Activated CD8-positive, alpha-beta memory T cell treated with anti-CD3 and anti-CD28 coated beads, Interleukin-2, amount 10 ng/mL, durations not matched to agents 7 days and 5 days (primary cell): ENCODE data around the gene PA2G4. TPM values are rescaled to one million over a fixed set of nuclear protein-coding genes. Genes with fewer than 3 reads are reported as not detected.
A peak's percentile ranks its signal among the peaks of the same experiment; 100 is the strongest.

Experiments
- ATAC-seq: fragments of 150-1000 bp; cut with Tn5 transposase; one replicate; pipeline ENCODE4 v1.10.0; 2021; ENCODE audit warnings: moderate library complexity
- CTCF ChIA-PET: fragments of 350-600 bp; sonication (Branson Sonifier 250); formaldehyde crosslinking; loops from one replicate; lab custom pipeline; 2021; ENCODE audit warnings: antibody characterized with exemption; lab: Charles Lee
- DNase-seq: peaks from one replicate; pipeline ENCODE4 v3.0.0-alpha.2; 2020
- H3K27ac Mint-ChIP-seq: one replicate; pipeline ENCODE4 v1.8.0; 2021; ENCODE audit warnings: mild to moderate bottlenecking, mixed read lengths
- H3K27me3 Mint-ChIP-seq: one replicate; pipeline ENCODE4 v1.8.0; 2021; ENCODE audit warnings: mixed read lengths
- H3K36me3 Mint-ChIP-seq: one replicate; pipeline ENCODE4 v1.8.0; 2021; ENCODE audit warnings: mild to moderate bottlenecking, mixed read lengths
- H3K4me1 Mint-ChIP-seq: one replicate; pipeline ENCODE4 v1.8.0; 2021; ENCODE audit warnings: mixed read lengths
- H3K4me3 Mint-ChIP-seq: one replicate; pipeline ENCODE4 v1.8.0; 2021; ENCODE audit warnings: mild to moderate bottlenecking, moderate library complexity, mixed read lengths
- H3K9me3 Mint-ChIP-seq: one replicate; pipeline ENCODE4 v1.8.0; 2022; ENCODE audit warnings: low read depth, mixed read lengths
- total RNA-seq, 2 experiments: library from RNA; stranded (reverse); gene quantifications; one replicate each; pipeline ENCODE4 v1.2.3, GENCODE V29; 2021

PA2G4 gene
- total RNA-seq, 2 experiments from 2014 or later = 293 to 364 TPM

DNA sequence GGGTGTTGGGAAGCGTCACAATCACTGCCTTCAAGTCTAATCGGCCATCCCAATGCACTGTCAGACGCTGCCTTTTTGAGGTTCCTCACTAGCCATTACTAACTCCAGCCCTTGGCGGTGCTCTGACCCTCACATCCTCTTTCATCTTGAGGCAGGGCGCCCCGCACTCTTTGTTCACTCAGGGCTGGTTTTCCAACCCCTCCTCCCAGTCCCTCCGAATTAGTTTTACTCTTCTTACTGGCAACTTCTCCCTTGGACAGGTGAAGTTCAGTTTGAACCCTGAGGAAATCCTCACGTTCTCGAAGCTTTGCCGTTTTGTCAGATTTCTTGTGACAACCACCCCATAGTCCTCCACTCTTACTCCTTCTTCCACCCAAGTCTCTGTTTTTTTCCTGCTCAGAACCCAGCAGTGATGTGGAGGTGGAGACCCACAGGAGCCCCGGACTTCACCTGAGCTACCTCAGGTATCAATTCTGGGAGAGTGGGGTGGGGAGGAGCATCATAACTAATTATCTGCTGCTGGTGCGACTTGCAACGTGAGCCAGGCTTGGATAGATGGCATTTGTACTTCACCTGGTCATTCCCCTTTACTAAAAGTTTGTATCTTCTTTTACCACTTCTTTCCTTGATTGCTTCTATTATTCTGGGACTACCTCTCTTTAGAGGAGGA lies 14.5 kb downstream of the PA2G4 start:
- no peaks in the 10 kb centered on the region for H3K9me3 Mint-ChIP-seq
- H3K36me3 Mint-ChIP-seq = peaks cover 18% of the 10 kb centered on the region
- no peak for ATAC-seq
- CTCF ChIA-PET = interaction anchor here (0.7 to 5.5 kb wide), 40 partner anchors 9 to 518 kb away, joined by 3 to 154 read pairs (median 4); partner anchors contain the start of genes ANKRD52, DNAJC14, ERBB3 and ESYT1
- H3K27ac Mint-ChIP-seq = peak overlapping the region; percentile 98
- no peak for DNase-seq
- H3K27me3 Mint-ChIP-seq = no peaks in the 10 kb centered on the region
- peaks cover 35% of the 10 kb centered on the region for H3K4me1 Mint-ChIP-seq
- H3K4me3 Mint-ChIP-seq = peak overlapping the region; percentile 98

DNA sequence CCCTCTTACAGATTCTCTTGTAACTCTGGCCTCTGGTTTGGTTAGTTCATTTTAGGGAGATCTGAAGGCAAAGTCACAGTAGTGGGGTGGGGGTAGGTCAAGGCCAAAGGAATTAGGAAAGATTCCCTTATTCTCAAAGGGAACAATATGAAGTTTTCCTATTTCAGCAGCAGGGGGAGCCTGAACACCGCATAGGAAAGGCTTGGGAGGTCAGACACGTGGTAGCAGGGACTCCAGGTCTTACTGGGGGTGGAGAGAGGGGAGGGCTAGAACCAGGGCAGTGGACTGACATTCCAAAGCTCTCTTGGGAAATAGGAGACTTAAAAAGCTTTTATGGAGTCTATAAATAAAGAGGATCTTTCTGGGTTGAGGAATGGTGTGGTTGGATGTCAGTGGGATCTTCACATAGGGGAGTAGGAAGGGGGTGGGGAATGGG lies 15.0 kb downstream of the PA2G4 start:
- Mint-ChIP-seq H3K9me3 (no peaks in the 10 kb centered on the region), H3K4me3 (peak overlapping the region; percentile 98), H3K4me1 (peaks cover 41% of the 10 kb centered on the region), H3K36me3 (peaks cover 15% of the 10 kb centered on the region), H3K27me3 (no peaks in the 10 kb centered on the region), H3K27ac (peak overlapping the region; percentile 98)
- DNase-seq = peak; percentile 76
- CTCF ChIA-PET = interaction anchor here (0.7 to 5.5 kb wide), 27 partner anchors 8 to 383 kb away, joined by 3 to 154 read pairs (median 6); partner anchors contain the start of genes ANKRD52, COQ10A, ESYT1 and MYL6
- no peak for ATAC-seq

DNA sequence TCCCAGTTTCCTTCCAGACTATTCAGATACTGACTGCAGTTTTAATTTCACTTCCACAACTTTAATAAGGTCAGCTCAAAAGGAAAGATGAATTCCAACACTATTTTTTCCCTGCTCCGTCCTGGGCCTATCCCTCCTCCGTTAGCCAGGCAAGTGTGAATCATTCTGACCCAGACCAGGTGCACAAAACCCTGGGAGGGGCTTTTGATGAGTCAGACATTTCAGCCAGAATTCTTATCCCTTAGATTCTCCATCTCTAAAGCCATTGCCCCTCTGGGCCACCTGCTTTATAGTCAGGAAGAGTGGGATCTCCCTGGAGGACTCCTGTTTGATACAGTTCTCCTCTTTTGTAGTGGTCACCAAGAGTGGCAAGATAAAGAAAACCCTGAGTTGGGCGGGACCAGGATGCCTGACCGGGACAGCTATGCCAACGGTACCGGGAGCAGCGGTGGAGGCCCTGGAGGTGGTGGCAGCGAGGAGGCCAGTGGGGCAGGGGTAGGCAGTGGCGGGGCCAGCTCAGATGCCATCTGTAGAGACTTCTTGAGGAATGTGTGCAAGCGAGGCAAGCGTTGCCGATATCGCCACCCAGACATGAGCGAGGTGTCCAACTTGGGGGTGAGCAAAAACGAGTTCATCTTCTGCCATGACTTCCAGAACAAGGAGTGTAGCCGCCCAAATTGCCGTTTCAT lies 15.9 kb downstream of the PA2G4 start:
- Mint-ChIP-seq H3K4me3 (no peak overlapping the region), H3K36me3 (peaks cover 15% of the 10 kb centered on the region), H3K27ac (no peak overlapping the region)

DNA sequence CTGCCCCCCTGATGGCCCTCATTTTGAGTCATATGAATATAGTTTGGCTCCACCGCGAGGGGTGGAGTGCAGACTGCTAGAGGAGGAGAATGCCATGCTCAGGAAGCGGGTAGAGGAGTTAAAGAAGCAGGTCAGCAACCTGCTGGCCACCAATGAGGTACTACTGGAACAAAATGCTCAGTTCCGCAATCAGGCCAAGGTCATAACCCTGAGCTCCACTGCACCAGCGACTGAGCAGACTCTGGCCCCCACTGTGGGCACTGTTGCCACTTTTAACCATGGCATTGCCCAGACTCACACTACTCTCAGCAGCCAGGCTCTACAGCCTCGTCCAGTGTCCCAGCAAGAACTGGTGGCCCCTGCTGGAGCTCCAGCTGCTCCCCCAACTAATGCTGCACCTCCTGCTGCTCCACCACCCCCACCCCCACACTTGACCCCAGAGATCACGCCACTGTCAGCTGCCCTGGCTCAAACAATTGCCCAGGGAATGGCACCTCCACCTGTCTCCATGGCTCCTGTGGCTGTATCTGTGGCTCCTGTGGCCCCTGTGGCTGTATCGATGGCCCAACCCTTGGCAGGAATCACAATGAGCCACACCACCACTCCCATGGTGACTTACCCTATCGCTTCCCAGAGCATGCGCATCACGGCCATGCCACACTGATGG lies 17.0 kb downstream of the PA2G4 start:
- Mint-ChIP-seq H3K27me3 (no peaks in the 10 kb centered on the region), H3K9me3 (no peaks in the 10 kb centered on the region), H3K27ac (no peak overlapping the region), H3K4me1 (peaks cover 45% of the 10 kb centered on the region), H3K36me3 (peaks cover 17% of the 10 kb centered on the region), H3K4me3 (no peak overlapping the region)
- DNase-seq = no peak
- no peak for ATAC-seq
- CTCF ChIA-PET = interaction anchor here (1.9 to 5.5 kb wide), 3 partner anchors 15 to 385 kb away, joined by 5 to 154 read pairs (median 66); partner anchors contain the start of genes PA2G4 and SMARCC2

More for the DNA sequence above, 15.9 kb downstream of the PA2G4 start:
- DNase-seq = no peak
- H3K27me3 Mint-ChIP-seq = no peaks in the 10 kb centered on the region
- CTCF ChIA-PET = interaction anchor here (0.6 to 5.5 kb wide), 14 partner anchors 7 to 384 kb away, joined by 3 to 154 read pairs (median 5); partner anchors contain the start of genes COQ10A, ESYT1, MYL6 and PA2G4
- ATAC-seq = no peak
- H3K4me1 Mint-ChIP-seq = peaks cover 41% of the 10 kb centered on the region
- H3K9me3 Mint-ChIP-seq = no peaks in the 10 kb centered on the region

DNA sequence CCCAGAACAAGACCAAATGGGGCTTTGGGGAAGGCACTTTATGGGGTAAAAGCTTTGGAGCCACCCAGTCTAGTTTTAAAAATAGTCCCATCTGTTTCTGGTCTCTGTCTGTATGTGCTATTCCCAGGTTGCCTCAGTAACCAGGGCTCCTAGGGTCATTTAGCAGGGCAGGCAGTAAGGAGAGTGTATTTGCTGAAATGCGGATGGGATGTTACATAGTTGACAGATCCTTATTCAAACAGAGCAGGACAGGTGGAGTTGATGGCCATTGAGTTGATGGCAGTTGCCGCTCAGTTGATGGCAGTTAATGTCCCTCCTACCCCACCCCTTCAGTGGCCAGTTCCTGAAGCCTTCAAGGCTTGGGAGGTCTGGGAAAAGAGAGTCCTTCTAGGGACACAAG lies 18.3 kb downstream of the PA2G4 start:
- Mint-ChIP-seq H3K4me3 (no peak overlapping the region), H3K9me3 (no peaks in the 10 kb centered on the region), H3K27me3 (no peaks in the 10 kb centered on the region), H3K27ac (no peak overlapping the region), H3K4me1 (peaks cover 57% of the 10 kb centered on the region), H3K36me3 (peaks cover 5% of the 10 kb centered on the region)
- ATAC-seq (no peak), DNase-seq (no peak)
- CTCF ChIA-PET = interaction anchor here (0.7 to 8.8 kb wide), 4 partner anchors 18 to 341 kb away, joined by 3 to 151 read pairs (median 6); partner anchors contain the start of genes RNF41 and SMARCC2

DNA sequence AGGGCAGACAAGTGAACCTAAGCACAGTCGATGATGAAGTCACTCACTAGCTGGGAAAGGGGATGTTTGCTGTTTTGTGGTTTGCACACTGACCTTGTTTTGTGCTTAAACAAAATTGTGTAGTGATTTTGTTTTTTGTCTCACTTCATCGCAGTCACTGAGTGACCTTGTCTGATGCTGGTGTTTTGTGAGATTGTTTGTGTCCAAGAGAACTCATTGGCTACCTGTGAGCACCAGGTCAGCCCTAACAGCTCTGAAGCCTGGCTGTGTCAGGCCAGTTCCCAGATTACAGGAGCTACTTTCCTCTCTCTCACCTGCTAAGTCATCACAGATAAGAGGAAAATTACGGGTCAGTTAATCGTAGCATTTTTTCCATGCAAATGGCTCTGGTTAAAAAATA lies 19.8 kb downstream of the PA2G4 start:
- H3K4me1 Mint-ChIP-seq = peaks cover 47% of the 10 kb centered on the region

DNA sequence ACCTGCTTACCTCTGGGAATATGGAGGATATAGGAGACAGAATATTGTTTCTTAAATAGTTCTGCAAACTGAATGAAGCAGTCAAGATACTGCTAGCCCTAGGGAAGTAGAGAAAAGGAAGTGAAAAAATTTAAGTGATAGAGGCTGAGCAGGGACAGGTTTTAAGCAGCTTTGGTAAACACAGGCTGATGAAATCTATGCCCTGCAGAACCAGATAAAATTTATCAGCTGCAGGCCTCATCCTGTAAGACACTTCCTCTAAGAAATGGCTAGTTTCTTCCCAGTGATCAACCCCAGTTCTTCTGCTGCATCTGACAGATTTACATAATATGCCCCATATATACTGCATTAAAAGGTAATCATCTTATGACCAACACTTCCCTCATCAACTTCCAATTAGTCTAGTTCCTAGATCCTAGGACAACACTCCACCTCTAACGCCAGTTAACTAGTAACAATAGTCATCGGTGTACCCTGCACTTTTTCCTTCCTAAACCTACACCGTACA lies 22.4 kb downstream of the PA2G4 start:
- H3K4me1 Mint-ChIP-seq = peaks cover 58% of the 10 kb centered on the region
- CTCF ChIA-PET = interaction anchor here (0.6 to 8.8 kb wide), 15 partner anchors 9 to 397 kb away, joined by 3 to 151 read pairs (median 9); partner anchors contain the start of genes ANKRD52, MYL6, MYL6B and PA2G4
- no peaks in the 10 kb centered on the region for H3K27me3 Mint-ChIP-seq
- H3K9me3 Mint-ChIP-seq = no peaks in the 10 kb centered on the region
- H3K36me3 Mint-ChIP-seq = peaks cover 25% of the 10 kb centered on the region
- ATAC-seq (no peak), DNase-seq (no peak)
- peak overlapping the region; percentile 93 for H3K27ac Mint-ChIP-seq
- peak overlapping the region; percentile 98 for H3K4me3 Mint-ChIP-seq

More for the DNA sequence above, 19.8 kb downstream of the PA2G4 start:
- no peak for DNase-seq
- CTCF ChIA-PET = interaction anchor here (0.8 to 8.8 kb wide), 9 partner anchors 9 to 340 kb away, joined by 3 to 151 read pairs (median 4); partner anchors contain the start of genes MYL6, PA2G4, RNF41 and SMARCC2
- Mint-ChIP-seq H3K4me3 (no peak overlapping the region), H3K36me3 (peaks cover 1% of the 10 kb centered on the region), H3K27ac (no peak overlapping the region), H3K27me3 (no peaks in the 10 kb centered on the region), H3K9me3 (no peaks in the 10 kb centered on the region)
- no peak for ATAC-seq

DNA sequence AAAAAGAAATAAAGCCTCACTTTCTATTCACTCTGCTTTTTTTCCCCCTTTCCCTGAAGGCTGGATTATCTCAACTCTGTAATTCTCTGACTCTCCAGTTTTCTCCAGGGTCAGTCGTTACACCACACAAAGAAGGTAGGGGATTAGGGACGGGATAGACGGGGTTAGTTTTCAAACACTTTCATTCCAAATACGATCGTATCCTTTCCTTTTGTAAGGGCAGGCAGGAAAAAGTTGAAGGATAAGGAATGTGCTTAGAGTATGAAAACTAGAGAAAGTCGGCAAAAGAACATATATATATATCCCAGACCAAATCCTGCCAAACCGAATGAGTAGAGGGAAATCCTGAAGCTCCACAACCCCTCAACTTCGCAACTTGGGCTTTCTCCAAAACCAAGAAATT lies 23.1 kb downstream of the PA2G4 start:
- no peaks in the 10 kb centered on the region for H3K9me3 Mint-ChIP-seq
- H3K4me3 Mint-ChIP-seq = peak overlapping the region; percentile 98
- CTCF ChIA-PET = interaction anchor here (0.6 to 8.8 kb wide), 18 partner anchors 8 to 397 kb away, joined by 3 to 151 read pairs (median 8); partner anchors contain the start of genes MYL6, MYL6B, PA2G4 and RNF41
- H3K36me3 Mint-ChIP-seq = peaks cover 32% of the 10 kb centered on the region
- DNase-seq = no peak
- no peak for ATAC-seq
- H3K27ac Mint-ChIP-seq = peak overlapping the region; percentile 93
- no peaks in the 10 kb centered on the region for H3K27me3 Mint-ChIP-seq
- peaks cover 65% of the 10 kb centered on the region for H3K4me1 Mint-ChIP-seq

DNA sequence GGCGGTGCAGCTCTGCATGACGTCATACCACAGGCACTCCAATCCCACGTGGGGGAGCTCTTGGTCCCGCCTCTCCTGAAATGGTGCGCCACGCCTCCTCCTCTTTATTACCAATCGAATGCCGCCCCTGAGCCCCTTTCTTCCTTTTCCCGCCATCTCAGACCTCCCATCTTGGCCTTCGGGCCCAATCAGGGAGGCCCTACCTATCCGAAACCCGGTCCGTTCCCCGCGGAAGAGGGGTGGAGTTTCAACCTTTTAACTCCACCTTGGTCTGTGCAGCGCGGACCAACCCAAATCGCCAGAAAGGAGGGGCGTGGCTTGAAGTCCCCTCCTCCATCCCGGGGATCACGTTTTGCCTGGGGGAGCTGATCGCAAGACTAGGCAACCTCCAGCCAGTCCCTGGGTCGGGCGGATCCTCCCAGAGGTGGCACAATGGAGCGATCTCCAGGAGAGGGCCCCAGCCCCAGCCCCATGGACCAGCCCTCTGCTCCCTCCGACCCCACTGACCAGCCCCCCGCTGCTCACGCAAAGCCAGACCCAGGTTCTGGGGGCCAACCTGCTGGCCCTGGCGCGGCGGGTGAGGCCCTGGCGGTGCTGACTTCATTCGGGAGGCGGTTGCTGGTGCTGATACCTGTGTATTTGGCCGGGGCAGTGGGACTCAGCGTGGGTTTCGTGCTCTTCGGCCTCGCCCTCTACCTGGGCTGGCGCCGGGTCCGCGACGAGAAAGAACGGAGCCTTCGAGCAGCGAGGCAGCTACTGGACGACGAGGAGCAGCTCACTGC lies 23.7 kb downstream of the PA2G4 start, which contains the start of gene ESYT1:
Gene ESYT1, plus strand, starts transcription at position 380 of the 782 bp plus-strand sequence. Its CDS starts 53 bp downstream, at position 433.
- no peaks in the 10 kb centered on the region for H3K9me3 Mint-ChIP-seq
- CTCF ChIA-PET = interaction anchor here (0.6 to 8.8 kb wide), 20 partner anchors 8 to 501 kb away, joined by 3 to 151 read pairs (median 6); partner anchors contain the start of genes MYL6, MYL6B, PA2G4 and RNF41
- H3K4me3 Mint-ChIP-seq = peak within 1 kb of the TSS; percentile 98
- ATAC-seq (peak; percentile 91), DNase-seq (peak; percentile 100)
- H3K27me3 Mint-ChIP-seq = no peaks in the 10 kb centered on the region
- peaks cover 36% of the 10 kb centered on the region for H3K36me3 Mint-ChIP-seq
- H3K27ac Mint-ChIP-seq = peak within 1 kb of the TSS; percentile 93
- H3K4me1 Mint-ChIP-seq = peaks cover 66% of the 10 kb centered on the region

DNA sequence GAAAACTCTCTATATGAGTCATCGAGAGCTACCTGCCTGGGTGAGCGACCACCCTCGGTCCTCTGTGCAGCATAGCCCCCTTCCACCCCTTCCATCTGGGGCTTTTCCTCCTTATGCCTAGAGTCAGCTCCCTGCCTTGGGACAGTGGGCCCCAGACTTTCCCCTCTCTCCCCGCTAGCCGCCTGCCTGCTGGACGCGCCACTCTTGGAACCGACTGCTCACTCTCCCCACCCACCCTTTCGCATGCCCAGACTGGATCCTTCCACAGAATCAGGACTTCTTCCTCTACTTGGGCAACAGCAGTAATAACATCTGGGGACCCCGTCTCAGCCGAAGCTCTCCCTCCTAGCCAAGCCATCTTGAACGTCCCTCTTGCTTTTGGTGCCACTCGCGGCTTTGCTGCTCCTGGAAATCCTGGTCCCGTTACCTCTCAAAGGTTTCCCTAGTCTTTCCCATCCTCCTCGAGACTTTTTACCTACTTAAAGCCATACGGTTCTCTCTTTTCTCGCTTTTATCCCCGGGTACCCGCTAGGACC lies 24.4 kb downstream of the PA2G4 start:
- Mint-ChIP-seq H3K9me3 (no peaks in the 10 kb centered on the region), H3K27me3 (no peaks in the 10 kb centered on the region), H3K4me3 (peak overlapping the region; percentile 98), H3K4me1 (peaks cover 68% of the 10 kb centered on the region), H3K27ac (peak overlapping the region; percentile 93), H3K36me3 (peaks cover 42% of the 10 kb centered on the region)
- CTCF ChIA-PET = interaction anchor here (0.8 to 8.8 kb wide), 17 partner anchors 9 to 500 kb away, joined by 3 to 151 read pairs (median 8); partner anchors contain the start of genes MYL6, MYL6B, PA2G4 and RNF41
- ATAC-seq = no peak
- DNase-seq = no peak

DNA sequence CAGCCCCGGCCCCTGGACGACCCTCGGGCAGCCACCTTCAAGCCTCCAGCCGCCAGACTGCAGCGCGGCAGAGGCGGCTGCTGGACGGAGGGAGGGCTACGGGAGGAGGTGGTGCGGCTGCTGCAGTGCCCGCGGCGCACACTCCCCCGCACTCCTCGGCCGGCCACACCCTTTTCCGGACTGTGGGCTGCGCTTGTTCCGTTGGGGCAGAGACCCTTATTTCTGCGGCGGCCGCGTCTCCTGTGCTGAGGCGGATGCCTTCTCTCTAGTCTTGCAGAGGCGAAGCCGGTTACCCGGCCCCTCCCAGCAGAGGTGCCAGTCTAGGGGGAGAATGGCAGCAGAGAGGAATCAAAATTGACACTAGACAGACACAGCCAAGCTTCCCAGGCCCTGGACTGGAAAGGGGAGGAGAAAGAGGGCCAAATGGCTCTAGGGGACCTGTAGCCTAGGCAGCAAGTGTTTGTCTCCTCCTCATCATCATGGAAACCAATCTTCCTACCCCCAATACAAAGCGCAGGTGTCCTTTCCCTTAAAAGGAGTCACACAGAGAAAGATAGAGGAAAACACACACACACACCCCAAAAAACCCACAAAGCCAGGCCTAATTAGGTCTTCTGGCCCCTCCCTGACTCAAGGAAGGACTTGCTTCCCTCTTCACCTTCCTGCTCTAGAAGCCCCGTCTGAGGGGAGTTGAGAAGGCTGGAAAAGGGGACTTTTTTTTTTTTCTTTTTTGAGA lies 25.0 kb downstream of the PA2G4 start:
- Mint-ChIP-seq H3K9me3 (no peaks in the 10 kb centered on the region), H3K27me3 (no peaks in the 10 kb centered on the region), H3K36me3 (peaks cover 48% of the 10 kb centered on the region), H3K4me1 (peaks cover 68% of the 10 kb centered on the region), H3K4me3 (peak overlapping the region; percentile 98), H3K27ac (peak overlapping the region; percentile 93)
- DNase-seq (peak; percentile 93), ATAC-seq (peak; percentile 36)
- CTCF ChIA-PET = interaction anchor here (0.9 to 8.8 kb wide), 10 partner anchors 8 to 335 kb away, joined by 3 to 151 read pairs (median 16); partner anchors contain the start of genes MYL6, MYL6B, RPL41 and SMARCC2
